GM10248 (cell line): Measurements from ENCODE around the gene RHO.

ENCODE experiments used
- CTCF ChIA-PET: fragments of 300-600 bp; sonication (Branson Sonifier 250); formaldehyde crosslinking; extraction: SDS; loops from one replicate; lab custom pipeline; 2021; ENCODE audit warnings: antibody characterized with exemption; lab: Yijun Ruan, JAX
- POLR2A ChIA-PET: fragments of 350-650 bp; sonication (Branson Sonifier 250); formaldehyde crosslinking; extraction: SDS; loops from one replicate; lab custom pipeline; 2020; ENCODE audit warnings: antibody characterized with exemption; lab: Yijun Ruan, JAX
- DNase-seq: peaks from one replicate; pipeline ENCODE4 v3.0.0; 2012; ENCODE audit errors: extremely low spot score
- TF ChIP-seq, protein P1 (sequence below): IDR thresholded peaks from 2 replicates; pipeline ENCODE4 v1.5.1; 2012; ENCODE audit warnings: mild to moderate bottlenecking, low read depth; ENCODE audit errors: extremely low read depth, missing control alignments, control extremely low read depth

The RHO gene

GRCh38 chr3:129579991-129580390 is 51.6 kb downstream of the RHO start:
- TF ChIP-seq, protein P1, sequence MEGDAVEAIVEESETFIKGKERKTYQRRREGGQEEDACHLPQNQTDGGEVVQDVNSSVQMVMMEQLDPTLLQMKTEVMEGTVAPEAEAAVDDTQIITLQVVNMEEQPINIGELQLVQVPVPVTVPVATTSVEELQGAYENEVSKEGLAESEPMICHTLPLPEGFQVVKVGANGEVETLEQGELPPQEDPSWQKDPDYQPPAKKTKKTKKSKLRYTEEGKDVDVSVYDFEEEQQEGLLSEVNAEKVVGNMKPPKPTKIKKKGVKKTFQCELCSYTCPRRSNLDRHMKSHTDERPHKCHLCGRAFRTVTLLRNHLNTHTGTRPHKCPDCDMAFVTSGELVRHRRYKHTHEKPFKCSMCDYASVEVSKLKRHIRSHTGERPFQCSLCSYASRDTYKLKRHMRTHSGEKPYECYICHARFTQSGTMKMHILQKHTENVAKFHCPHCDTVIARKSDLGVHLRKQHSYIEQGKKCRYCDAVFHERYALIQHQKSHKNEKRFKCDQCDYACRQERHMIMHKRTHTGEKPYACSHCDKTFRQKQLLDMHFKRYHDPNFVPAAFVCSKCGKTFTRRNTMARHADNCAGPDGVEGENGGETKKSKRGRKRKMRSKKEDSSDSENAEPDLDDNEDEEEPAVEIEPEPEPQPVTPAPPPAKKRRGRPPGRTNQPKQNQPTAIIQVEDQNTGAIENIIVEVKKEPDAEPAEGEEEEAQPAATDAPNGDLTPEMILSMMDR = no peak
- POLR2A ChIA-PET = no interaction called here
- no peak for DNase-seq
- CTCF ChIA-PET = no interaction called here

DNA sequence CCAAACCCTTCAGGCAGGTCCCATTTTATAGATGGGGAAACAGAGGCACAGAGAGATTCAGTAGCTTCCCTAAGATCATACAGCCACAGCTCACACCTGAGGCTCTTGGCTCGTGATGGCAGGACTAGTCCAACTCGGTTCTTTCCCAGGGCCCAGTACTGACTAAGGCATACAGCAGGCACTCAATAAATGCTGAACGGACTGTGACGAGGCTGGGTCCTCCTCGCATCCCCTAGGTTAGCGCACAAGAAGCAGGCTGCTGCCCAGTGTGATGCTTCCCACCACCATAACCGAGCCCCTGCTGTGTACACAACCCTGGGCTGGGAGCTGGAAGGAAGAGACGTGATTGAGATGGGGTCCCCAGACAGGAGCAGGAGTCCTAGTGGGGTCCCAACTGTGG is 53.2 kb downstream of the RHO start:
- POLR2A ChIA-PET = no interaction called here
- TF ChIP-seq, protein P1 = no peak
- CTCF ChIA-PET = interaction anchor here (1.0 kb wide), 1 partner anchor 19 kb away, joined by 3 read pairs; no protein-coding TSS in a partner anchor
- DNase-seq = no peak

GRCh38 chr3:129582799-129583198 is 54.4 kb downstream of the RHO start:
- TF ChIP-seq, protein P1 = no peak
- ChIA-PET POLR2A (no interaction called here), CTCF (no interaction called here)
- no peak for DNase-seq

DNA sequence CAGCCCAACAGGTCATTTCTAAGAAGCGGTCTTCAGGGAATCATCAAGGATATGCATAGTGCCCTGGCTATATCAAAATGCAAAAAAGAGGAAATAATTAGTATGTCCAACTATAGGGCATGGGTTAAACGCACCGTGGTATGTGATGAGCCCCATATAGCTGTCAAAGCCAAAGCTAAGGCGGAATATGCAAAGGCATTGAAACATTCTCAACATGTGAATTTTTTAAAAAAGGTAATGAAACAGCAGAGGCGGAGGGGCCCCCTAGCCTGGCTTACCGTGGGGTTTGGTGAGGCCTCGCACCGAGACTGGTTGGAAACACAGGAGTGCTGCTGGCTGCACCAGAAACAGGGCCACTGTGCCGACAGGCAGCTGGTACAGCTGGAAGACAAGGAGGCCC is 54.9 kb downstream of the RHO start:
- DNase-seq = no peak
- POLR2A ChIA-PET = no interaction called here
- CTCF ChIA-PET = no interaction called here
- TF ChIP-seq, protein P1 = no peak

- no peak for DNase-seq
- ChIA-PET CTCF (interaction anchor here (1.3 kb wide), 1 partner anchor 94 kb away, joined by 3 read pairs; no protein-coding TSS in a partner anchor), POLR2A (no interaction called here)
- TF ChIP-seq, protein P1 = no peak
These were observed 56.2 kb downstream of the RHO start for GRCh38 chr3:129584631-129585030.
